Stomach (tissue), 4 donors: Measurements from ENCODE around the gene SRL.

Source experiments
- EP300 ChIP-seq: sonication (generic); formaldehyde crosslinking; IDR thresholded peaks from one replicate; pipeline ENCODE4 v1.6.1; 2017; ENCODE audit warnings: antibody characterized with exemption
- POLR2A ChIP-seq, 4 donors: fragments of 450-650 bp; IDR thresholded peaks; one replicate each; pipeline ENCODE4 v1.6.1; 2016; ENCODE audit warnings: antibody characterized with exemption in 4 of 4, control low read depth in 2 of 4, mild to moderate bottlenecking in 1 of 4, moderate library complexity in 1 of 4
- TF ChIP-seq, protein P1 (sequence below), 7 experiments: fragments of 450-650 bp in 4 of 7; fragments of 200-600 bp in 3 of 7; sonication (generic) in 3 of 7; IDR thresholded peaks; one replicate each; pipeline ENCODE4 v1.5.1; 2016 to 2019; ENCODE audit warnings: antibody characterized with exemption in 7 of 7, control low read depth in 2 of 7, mild to moderate bottlenecking in 1 of 7

DNA sequence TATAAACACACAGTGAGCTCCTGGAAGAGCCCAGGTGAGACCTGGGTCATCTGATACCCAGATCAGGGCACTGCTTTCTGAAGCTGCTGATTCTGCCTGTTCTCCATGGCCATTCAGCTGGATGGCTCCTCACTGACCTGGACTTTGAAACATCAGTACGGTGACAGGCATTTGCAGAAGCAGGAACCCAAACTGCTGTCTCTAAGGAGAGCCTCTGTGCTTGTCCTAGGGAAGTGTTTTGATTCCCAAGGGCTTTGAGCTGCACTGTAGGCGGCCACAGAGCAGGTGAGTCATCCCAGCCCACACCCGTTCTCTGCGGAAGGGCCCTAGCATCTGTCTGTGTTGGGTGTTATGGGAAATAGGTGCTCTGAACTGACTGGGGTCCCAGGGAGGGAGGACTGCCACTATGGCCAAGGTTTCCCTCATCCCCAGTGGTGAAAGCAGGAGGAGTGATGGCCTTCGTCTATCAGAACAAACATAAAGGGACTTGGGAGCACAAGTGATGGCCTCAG is 64.9 kb downstream of the SRL start:
- TF ChIP-seq, protein P1, sequence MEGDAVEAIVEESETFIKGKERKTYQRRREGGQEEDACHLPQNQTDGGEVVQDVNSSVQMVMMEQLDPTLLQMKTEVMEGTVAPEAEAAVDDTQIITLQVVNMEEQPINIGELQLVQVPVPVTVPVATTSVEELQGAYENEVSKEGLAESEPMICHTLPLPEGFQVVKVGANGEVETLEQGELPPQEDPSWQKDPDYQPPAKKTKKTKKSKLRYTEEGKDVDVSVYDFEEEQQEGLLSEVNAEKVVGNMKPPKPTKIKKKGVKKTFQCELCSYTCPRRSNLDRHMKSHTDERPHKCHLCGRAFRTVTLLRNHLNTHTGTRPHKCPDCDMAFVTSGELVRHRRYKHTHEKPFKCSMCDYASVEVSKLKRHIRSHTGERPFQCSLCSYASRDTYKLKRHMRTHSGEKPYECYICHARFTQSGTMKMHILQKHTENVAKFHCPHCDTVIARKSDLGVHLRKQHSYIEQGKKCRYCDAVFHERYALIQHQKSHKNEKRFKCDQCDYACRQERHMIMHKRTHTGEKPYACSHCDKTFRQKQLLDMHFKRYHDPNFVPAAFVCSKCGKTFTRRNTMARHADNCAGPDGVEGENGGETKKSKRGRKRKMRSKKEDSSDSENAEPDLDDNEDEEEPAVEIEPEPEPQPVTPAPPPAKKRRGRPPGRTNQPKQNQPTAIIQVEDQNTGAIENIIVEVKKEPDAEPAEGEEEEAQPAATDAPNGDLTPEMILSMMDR (IDR thresholded peaks at IDR 0.05) = no peak
- TF ChIP-seq POLR2A (IDR thresholded peaks at IDR 0.05) = no peak
- TF ChIP-seq EP300 = no peak
